GM10266 (cell line): ENCODE results near the gene ARHGAP1.
"Not testable (repeated sequence)": the region's sequence is repeated elsewhere in the genome, so short reads cannot be mapped to it uniquely, and the experiment has no call there.

Experiments used
- DNase-seq: peaks from one replicate; pipeline ENCODE4 v3.0.0; 2012; ENCODE audit errors: extremely low spot score
- TF ChIP-seq, protein P1 (sequence below): IDR thresholded peaks from 2 replicates; pipeline ENCODE4 v1.5.1; 2012; ENCODE audit warnings: mild to moderate bottlenecking, low read depth; ENCODE audit not compliant: control insufficient read depth, insufficient read depth; ENCODE audit errors: missing control alignments

The ARHGAP1 gene

DNA sequence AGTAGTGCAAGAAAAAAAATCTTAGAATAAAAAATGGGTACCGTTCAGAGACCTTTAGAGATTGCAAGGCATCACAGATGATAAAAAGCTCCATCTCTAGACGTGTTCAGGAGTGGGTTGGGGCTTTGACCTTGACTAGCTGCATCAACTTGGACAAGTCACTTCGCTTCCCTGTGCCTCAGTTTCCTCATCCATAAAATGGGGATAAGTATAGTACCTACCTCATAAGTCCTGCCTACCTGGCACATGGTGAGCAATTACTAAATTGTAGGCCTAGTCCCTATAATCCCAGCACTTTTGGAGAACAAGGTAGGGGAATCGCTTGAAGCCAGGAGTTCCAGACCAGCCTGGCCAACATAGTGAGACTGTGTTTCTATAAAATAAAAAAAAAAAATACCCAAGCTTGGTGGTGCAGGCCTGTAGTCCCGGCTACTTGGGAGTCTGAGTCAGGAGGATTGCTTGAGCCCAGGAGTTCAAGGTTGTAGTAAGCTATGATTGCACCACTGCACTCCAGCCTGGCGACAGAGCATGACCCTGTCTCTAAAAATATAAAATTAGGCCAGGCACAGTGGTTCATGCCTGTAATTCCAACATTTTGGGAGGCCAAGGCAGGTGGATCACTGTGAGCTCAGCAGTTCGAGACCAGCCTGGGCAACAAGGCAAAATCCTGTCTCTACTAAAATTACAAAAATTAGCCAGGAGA lies 12.6 kb upstream of the ARHGAP1 start:
- DNase-seq = no peak
- TF ChIP-seq, protein P1, sequence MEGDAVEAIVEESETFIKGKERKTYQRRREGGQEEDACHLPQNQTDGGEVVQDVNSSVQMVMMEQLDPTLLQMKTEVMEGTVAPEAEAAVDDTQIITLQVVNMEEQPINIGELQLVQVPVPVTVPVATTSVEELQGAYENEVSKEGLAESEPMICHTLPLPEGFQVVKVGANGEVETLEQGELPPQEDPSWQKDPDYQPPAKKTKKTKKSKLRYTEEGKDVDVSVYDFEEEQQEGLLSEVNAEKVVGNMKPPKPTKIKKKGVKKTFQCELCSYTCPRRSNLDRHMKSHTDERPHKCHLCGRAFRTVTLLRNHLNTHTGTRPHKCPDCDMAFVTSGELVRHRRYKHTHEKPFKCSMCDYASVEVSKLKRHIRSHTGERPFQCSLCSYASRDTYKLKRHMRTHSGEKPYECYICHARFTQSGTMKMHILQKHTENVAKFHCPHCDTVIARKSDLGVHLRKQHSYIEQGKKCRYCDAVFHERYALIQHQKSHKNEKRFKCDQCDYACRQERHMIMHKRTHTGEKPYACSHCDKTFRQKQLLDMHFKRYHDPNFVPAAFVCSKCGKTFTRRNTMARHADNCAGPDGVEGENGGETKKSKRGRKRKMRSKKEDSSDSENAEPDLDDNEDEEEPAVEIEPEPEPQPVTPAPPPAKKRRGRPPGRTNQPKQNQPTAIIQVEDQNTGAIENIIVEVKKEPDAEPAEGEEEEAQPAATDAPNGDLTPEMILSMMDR = no peak

- TF ChIP-seq, protein P1 = no peak
- DNase-seq = no peak
These were observed 10.9 kb upstream of the ARHGAP1 start for GRCh38 chr11:46711303-46711702.

DNA sequence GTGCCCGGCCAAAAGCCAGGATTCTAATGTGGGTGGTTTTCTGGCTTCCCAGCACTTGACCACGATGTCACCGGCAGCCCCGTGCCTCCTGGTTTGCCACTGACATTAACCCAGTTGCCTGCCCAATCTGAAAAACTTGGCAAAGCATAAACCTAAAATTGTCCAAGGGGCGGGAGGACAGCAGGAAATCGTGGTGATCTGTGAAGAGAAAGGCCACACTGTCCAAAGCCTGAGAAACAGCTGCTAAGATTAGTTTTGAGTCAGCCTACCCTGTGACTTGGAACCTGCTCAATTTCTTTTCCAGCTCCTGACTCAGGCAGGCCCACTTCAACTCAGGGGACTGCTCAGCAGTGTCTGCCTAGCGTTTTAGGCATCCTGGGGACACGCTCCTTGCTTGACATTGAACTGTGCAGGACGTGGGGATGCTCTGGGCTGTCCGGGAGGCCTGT lies 10.4 kb upstream of the ARHGAP1 start:
- DNase-seq = no peak
- TF ChIP-seq, protein P1 = no peak

GRCh38 chr11:46709351-46709750 lies 8.9 kb upstream of the ARHGAP1 start:
- not testable (repeated sequence) for DNase-seq

DNA sequence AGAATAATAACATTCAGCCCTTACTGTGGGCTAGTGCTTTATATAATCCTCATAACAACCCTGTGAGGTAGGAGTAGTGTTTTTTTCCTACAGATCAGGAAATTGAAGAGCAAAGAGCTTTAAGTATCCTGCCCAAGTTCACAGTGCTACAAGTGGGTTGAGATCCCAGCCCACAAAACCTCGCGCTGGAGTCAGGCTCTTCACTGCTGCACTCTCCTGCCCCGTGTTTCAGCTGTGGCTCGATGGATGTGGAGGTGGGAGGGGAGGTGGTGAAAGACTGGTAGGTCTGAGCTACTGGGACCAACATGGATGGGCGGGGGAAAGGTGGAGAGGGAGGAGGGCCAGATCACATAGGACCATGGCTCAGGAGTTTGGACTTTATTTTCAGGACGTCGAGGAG lies 6.5 kb upstream of the ARHGAP1 start:
- no peak for DNase-seq
- TF ChIP-seq, protein P1 = no peak

DNA sequence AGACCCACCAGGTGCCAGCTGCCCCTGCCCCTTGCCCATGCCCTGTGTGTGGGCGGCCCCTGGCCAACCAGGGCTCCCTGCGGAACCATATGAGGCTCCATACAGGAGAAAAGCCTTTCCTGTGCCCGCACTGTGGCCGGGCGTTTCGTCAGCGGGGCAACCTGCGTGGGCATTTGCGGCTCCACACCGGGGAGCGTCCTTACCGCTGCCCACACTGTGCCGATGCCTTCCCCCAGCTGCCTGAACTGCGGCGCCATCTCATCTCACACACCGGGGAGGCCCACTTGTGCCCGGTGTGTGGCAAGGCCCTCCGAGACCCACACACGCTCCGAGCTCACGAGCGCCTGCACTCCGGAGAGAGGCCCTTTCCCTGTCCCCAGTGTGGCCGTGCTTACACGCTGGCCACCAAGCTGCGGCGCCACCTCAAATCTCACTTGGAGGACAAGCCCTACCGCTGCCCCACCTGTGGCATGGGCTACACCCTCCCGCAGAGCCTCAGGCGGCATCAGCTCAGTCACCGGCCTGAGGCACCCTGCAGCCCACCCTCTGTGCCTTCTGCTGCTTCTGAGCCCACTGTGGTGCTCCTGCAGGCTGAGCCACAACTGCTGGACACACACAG lies 4.8 kb upstream of the ARHGAP1 start:
- TF ChIP-seq, protein P1 = no peak
- no peak for DNase-seq

GRCh38 chr11:46701078-46701654 lies 747 bp upstream of the ARHGAP1 start:
- TF ChIP-seq, protein P1 = no peak
- no peak for DNase-seq
